Retinal pigment epithelial cell (primary cell): ENCODE results near the gene BCL2L14.

Source experiments
- DNase-seq: peaks from one replicate; pipeline ENCODE4 v3.0.0-alpha.2; 2010; ENCODE audit warnings: low read depth
- H3K4me3 ChIP-seq: 2 replicates; pipeline ENCODE4 v1.5.1; 2011; ENCODE audit warnings: mild to moderate bottlenecking, low read length, control low read depth, moderate library complexity
- CTCF ChIP-seq: conservative IDR thresholded peaks from 2 replicates; pipeline ENCODE4 v1.5.1; 2011; ENCODE audit warnings: low read depth, low read length, control low read depth, inconsistent platforms

Gene BCL2L14

GRCh38 chr12:12070674-12071656, at the start of gene BCL2L14:
BCL2L14 (plus strand) TSS chr12:12070939; CDS start chr12:12079306, 8,367 bp downstream.
- no peak for DNase-seq
- no peak within 1 kb of the TSS for H3K4me3 ChIP-seq
- TF ChIP-seq CTCF: no peak

- H3K4me3 ChIP-seq: no peak overlapping the region
- no peak for DNase-seq
- TF ChIP-seq CTCF: no peak
Measured at GRCh38 chr12:12022306-12022936, 48.3 kb upstream of the BCL2L14 start.

- no peak for DNase-seq
Measured at GRCh38 chr12:12023456-12023855, 47.3 kb upstream of the BCL2L14 start.

GRCh38 chr12:12024911-12025682, 45.6 kb upstream of the BCL2L14 start:
- H3K4me3 ChIP-seq: no peak overlapping the region
- no peak for DNase-seq
- no peak for TF ChIP-seq CTCF

More at GRCh38 chr12:12023456-12023855, 47.3 kb upstream of the BCL2L14 start:
- TF ChIP-seq CTCF: no peak
- no peak overlapping the region for H3K4me3 ChIP-seq

GRCh38 chr12:12025799-12026386, 44.8 kb upstream of the BCL2L14 start:
- TF ChIP-seq CTCF: no peak

GRCh38 chr12:12028668-12029402, 41.9 kb upstream of the BCL2L14 start:
- no peak overlapping the region for H3K4me3 ChIP-seq
- DNase-seq: no peak
- TF ChIP-seq CTCF: no peak

More at GRCh38 chr12:12025799-12026386, 44.8 kb upstream of the BCL2L14 start:
- H3K4me3 ChIP-seq: no peak overlapping the region
- no peak for DNase-seq
